ENCODE measurements around the gene NADSYN1. TPM values are rescaled to one million over a fixed set of nuclear protein-coding genes. Genes with fewer than 3 reads are reported as not detected.

NADSYN1 gene
- total and polyA plus RNA-seq, 2 of the 13 experiments (the other 11 are each of a cell fraction or from before 2014, with no cell fraction given): 35.7 to 51.5 TPM

- no peak for TF ChIP-seq HNRNPK (IDR thresholded peaks at IDR 0.05; ENCODE audit: low read depth, low read length, poor library complexity, severe bottlenecking)
- TF ChIP-seq ADNP (CRISPR knock-in tag; IDR thresholded peaks at IDR 0.05): no peak
- peak; percentile 48 for TF ChIP-seq GATAD2A (CRISPR knock-in tag; IDR thresholded peaks at IDR 0.05)
- TF ChIP-seq HOXD1 (CRISPR knock-in tag; IDR thresholded peaks at IDR 0.05): no peak
- TF ChIP-seq THAP8 (CRISPR knock-in tag; IDR thresholded peaks at IDR 0.05; ENCODE audit: borderline replicate concordance): no peak
- no peak for TF ChIP-seq ZC3H13 (CRISPR knock-in tag; IDR thresholded peaks at IDR 0.05)
- TF ChIP-seq ZMYM2 (CRISPR knock-in tag; IDR thresholded peaks at IDR 0.05): no peak
- no peak for TF ChIP-seq CBX2 (IDR thresholded peaks at IDR 0.05; ENCODE audit: low read depth, low read length)
- no peak for TF ChIP-seq CBX2 (CRISPR knock-in tag; IDR thresholded peaks at IDR 0.05; ENCODE audit: low read depth)
- TF ChIP-seq RFXANK (CRISPR knock-in tag; IDR thresholded peaks at IDR 0.05): no peak
- TF ChIP-seq FOXA3 (CRISPR knock-in tag; IDR thresholded peaks at IDR 0.05): peak; percentile 53; the same call in 1 of the 2 replicates
- TF ChIP-seq ZNF331 (CRISPR knock-in tag; IDR thresholded peaks at IDR 0.05): 0 out of 2 replicates have a peak, but pooled peaks have one; percentile 46
- TF ChIP-seq ZNF646 (CRISPR knock-in tag; IDR thresholded peaks at IDR 0.05): no peak
- TF ChIP-seq KLF13 (CRISPR knock-in tag; IDR thresholded peaks at IDR 0.05): no peak
- no peak for TF ChIP-seq NR1H2 (CRISPR knock-in tag; IDR thresholded peaks at IDR 0.05; ENCODE audit: borderline replicate concordance, low read depth)
- no peak for TF ChIP-seq ZNF34 (CRISPR knock-in tag; IDR thresholded peaks at IDR 0.05; ENCODE audit: borderline replicate concordance)
- TF ChIP-seq SOX13 (IDR thresholded peaks at IDR 0.05): peak; percentile 37; the same call in 1 of the 2 replicates
- peak in 1 of 2 experiments; percentile 60; a peak in 1 of 4 replicates for TF ChIP-seq SOX13 (CRISPR knock-in tag; conservative IDR thresholded peaks at IDR 0.05 in 1 of 2, IDR thresholded peaks at IDR 0.05 in 1 of 2)
- TF ChIP-seq HMG20B (CRISPR knock-in tag; conservative IDR thresholded peaks at IDR 0.05): peak; percentile 64
- TF ChIP-seq ELF1 (CRISPR knock-in tag; IDR thresholded peaks at IDR 0.05): no peak
- no peak for TF ChIP-seq TSC22D2 (CRISPR knock-in tag; IDR thresholded peaks at IDR 0.05; ENCODE audit: borderline replicate concordance)
- 0 out of 2 replicates have a peak, but pooled peaks have one; percentile 26 for TF ChIP-seq MED1 (CRISPR knock-in tag; IDR thresholded peaks at IDR 0.05)
- peak; percentile 61; the same call in 1 of the 2 replicates for TF ChIP-seq FOXK1 (CRISPR knock-in tag; IDR thresholded peaks at IDR 0.05; ENCODE audit: borderline replicate concordance, low read depth)
- peak; percentile 84 for TF ChIP-seq TBX2 (CRISPR knock-in tag; IDR thresholded peaks at IDR 0.05; ENCODE audit: borderline replicate concordance)
- TF ChIP-seq ZBTB20 (CRISPR knock-in tag; IDR thresholded peaks at IDR 0.05; ENCODE audit: borderline replicate concordance, low read depth): no peak
These were observed 5.9 kb upstream of the NADSYN1 start (continued) for GRCh38 chr11:71446942-71447688.
